Chondrocyte (in vitro differentiated cells): ENCODE measurements around the gene NEO1. TPM values are rescaled to one million over a fixed set of nuclear protein-coding genes. Genes with fewer than 3 reads are reported as not detected.

Experiments
- DNase-seq: peaks from one replicate; pipeline ENCODE4 v3.0.0; 2021; ENCODE audit warnings: mixed read lengths, low spot score
- H3K27ac Mint-ChIP-seq: one replicate; pipeline ENCODE4 v1.8.0; 2021; ENCODE audit warnings: mild to moderate bottlenecking, moderate library complexity, mixed read lengths; ENCODE audit not compliant: unreplicated experiment
- H3K27me3 Mint-ChIP-seq: 2 replicates; pipeline ENCODE4 v1.8.0; 2021; ENCODE audit warnings: low read depth, mixed read lengths
- H3K36me3 Mint-ChIP-seq: 2 replicates; pipeline ENCODE4 v1.8.0; 2021; ENCODE audit warnings: low read depth, mixed read lengths
- H3K4me1 Mint-ChIP-seq: 2 replicates; pipeline ENCODE4 v1.8.0; 2021; ENCODE audit warnings: low read depth, mild to moderate bottlenecking, mixed read lengths
- H3K4me3 Mint-ChIP-seq: one replicate; pipeline ENCODE4 v1.8.0; 2021; ENCODE audit warnings: mild to moderate bottlenecking, moderate library complexity, mixed read lengths; ENCODE audit not compliant: unreplicated experiment
- H3K9me3 Mint-ChIP-seq: 2 replicates; pipeline ENCODE4 v1.8.0; 2021; ENCODE audit warnings: low read depth, mixed read lengths
- total RNA-seq: library from RNA; stranded (reverse); gene quantifications from 3 replicates; pipeline ENCODE4 v1.2.1, GENCODE V29; 2021
- TF ChIP-seq, protein P1 (sequence below): fragments of 200-600 bp; sonication (generic); IDR thresholded peaks from 2 replicates; pipeline ENCODE4 v1.5.0; 2021; ENCODE audit warnings: antibody characterized with exemption, mild to moderate bottlenecking, moderate library complexity

Gene NEO1
- total RNA-seq, 1 donor from 2014 or later = 42.1 TPM

DNA sequence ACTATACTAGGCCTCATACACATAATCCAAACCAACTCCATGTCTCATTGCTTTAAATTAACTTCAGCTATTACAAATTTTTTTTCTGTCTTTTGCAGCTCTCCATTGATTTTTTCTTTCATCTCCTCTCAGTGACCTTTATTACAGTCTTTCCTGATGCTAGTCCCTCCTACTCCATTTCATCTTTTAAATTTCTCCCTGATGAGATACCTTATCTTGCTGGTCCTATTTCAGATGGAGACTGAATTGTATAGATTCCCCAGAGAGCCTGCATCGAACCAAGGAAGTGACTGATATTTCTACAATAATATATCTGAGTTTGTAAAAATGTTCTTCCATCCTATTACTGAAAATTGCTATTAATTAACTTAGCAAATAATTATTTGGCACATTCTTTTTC is 45.7 kb upstream of the NEO1 start:
- H3K4me3 Mint-ChIP-seq = no peak overlapping the region
- H3K36me3 Mint-ChIP-seq = no peaks in the 10 kb centered on the region
- H3K4me1 Mint-ChIP-seq = peaks cover 10% of the 10 kb centered on the region
- TF ChIP-seq, protein P1, sequence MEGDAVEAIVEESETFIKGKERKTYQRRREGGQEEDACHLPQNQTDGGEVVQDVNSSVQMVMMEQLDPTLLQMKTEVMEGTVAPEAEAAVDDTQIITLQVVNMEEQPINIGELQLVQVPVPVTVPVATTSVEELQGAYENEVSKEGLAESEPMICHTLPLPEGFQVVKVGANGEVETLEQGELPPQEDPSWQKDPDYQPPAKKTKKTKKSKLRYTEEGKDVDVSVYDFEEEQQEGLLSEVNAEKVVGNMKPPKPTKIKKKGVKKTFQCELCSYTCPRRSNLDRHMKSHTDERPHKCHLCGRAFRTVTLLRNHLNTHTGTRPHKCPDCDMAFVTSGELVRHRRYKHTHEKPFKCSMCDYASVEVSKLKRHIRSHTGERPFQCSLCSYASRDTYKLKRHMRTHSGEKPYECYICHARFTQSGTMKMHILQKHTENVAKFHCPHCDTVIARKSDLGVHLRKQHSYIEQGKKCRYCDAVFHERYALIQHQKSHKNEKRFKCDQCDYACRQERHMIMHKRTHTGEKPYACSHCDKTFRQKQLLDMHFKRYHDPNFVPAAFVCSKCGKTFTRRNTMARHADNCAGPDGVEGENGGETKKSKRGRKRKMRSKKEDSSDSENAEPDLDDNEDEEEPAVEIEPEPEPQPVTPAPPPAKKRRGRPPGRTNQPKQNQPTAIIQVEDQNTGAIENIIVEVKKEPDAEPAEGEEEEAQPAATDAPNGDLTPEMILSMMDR = no peak
- H3K27me3 Mint-ChIP-seq = peaks cover 15% of the 10 kb centered on the region
- no peak for DNase-seq
- H3K9me3 Mint-ChIP-seq = no peaks in the 10 kb centered on the region
- H3K27ac Mint-ChIP-seq = no peak overlapping the region

DNA sequence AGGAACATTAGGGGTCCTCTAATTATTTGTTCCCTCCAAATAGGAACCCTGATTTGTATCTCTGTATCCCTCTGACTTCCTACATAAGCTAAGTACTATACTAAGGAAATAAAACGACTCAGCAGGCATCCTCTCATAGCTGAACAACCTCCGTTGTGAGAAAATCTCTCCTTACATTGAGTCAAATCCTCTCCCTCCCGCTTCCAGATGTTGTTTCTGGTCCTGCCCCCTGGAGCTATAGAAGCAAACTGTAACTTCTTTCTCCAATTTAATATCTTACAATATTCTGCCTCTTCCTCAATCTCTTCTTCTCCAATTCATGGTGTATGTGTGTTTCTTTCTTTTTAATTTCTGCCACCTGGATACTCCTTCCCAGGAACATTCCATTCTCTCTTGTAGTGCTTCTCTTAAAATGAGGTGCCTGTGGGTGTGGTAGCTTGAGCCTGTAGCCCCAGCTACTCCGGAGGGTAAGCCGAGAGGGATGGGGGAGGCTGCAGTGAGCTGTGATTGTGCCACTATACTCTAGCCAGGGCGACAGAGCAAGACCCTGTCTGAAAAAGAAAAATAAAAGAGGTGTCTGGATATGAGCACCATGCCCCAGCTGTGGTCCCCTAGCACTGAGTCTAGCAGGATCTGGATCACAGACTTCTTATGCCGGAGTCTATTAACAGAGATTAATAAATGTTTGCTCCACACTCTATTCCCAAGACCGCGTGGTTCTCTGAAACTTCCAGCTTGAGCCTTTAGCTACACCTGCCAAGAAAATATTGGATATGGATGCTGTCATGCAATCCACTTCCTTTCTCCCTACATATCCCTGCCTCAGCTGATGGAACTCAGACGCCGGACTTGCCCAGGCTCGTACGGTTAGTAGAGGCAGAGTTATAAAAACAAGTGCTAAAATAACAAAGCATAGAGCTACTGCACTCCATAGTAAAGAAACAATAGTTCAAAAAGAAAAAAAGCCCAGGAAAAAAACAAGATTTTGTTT is 42.9 kb upstream of the NEO1 start:
- DNase-seq = no peak
- Mint-ChIP-seq H3K4me1 (peaks cover 6% of the 10 kb centered on the region), H3K4me3 (no peak overlapping the region), H3K36me3 (peaks cover 2% of the 10 kb centered on the region), H3K27ac (no peak overlapping the region), H3K9me3 (no peaks in the 10 kb centered on the region), H3K27me3 (peaks cover 20% of the 10 kb centered on the region)
- TF ChIP-seq, protein P1 = peak; percentile 33

DNA sequence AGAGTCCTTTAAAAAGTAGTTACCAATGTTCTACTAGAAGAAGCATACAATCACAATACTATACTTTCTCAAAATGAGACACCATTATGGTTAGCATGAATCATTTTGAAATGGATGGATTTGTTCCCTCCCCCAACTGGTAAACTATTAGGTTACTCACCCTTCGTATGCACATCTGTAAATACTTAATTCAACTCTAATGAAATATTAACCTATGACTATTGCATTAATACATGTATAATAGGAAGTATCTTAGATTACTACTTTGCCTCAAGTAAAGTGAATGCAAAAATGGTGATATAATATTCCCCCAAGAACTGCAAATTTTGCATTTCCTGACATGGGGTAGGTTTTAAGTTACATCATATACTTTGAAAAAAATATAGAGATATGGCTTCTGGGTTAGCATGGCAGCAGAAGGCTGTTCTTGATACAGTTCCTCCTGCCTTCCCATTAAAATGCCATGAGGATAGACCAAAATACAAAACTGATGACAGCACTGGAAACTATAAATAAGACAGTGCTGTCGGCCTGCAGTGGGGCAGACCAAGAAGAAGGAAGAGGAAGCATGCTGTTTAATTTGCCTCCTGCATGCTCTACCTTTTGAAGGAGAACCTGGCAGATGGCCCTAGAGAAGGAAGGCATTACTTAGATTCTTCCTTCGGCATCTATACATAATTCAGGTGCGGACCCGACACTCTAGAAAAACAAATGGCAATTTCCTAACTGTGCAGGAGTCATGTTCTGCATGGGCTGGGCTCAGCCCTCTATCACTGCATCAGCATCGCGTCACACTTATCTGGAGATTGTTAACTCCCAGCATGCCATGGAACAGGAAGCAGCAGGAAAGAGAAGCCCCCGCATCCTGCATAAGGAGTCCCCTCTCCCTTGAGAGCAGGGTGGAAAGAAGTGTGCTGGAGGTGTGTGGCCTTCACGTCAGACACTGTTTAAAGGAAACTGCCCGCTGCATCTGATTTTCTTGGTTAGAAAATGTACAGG is 41.8 kb upstream of the NEO1 start:
- Mint-ChIP-seq H3K27me3 (peaks cover 14% of the 10 kb centered on the region), H3K36me3 (peaks cover 2% of the 10 kb centered on the region), H3K27ac (no peak overlapping the region), H3K9me3 (no peaks in the 10 kb centered on the region), H3K4me1 (peaks cover 6% of the 10 kb centered on the region), H3K4me3 (no peak overlapping the region)
- TF ChIP-seq, protein P1 = no peak
- no peak for DNase-seq

DNA sequence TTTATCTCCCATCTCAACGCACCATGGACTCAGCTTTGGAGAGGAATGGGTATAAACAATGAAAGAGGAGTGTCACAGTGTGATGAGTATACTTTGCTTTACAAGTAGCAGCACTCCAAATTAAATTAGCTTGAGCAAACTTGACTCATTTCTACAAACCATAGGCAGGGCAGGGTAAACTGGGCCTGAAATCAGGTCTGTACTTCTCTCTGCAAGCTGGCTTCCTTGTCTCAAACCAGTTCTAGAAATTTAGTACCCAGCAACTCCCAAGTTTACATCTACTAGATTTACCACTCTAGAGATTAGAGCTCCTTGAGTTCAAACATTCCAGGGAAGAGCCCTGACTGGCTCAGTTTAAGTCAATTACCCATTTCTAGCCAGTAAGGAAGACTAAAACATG is 37.4 kb upstream of the NEO1 start:
- no peak for DNase-seq
- H3K36me3 Mint-ChIP-seq = peaks cover 2% of the 10 kb centered on the region

More for the DNA sequence above, 37.4 kb upstream of the NEO1 start:
- H3K9me3 Mint-ChIP-seq = no peaks in the 10 kb centered on the region
- TF ChIP-seq, protein P1 = no peak
- no peaks in the 10 kb centered on the region for H3K4me1 Mint-ChIP-seq
- H3K27me3 Mint-ChIP-seq = peaks cover 6% of the 10 kb centered on the region
- H3K27ac Mint-ChIP-seq = no peak overlapping the region
- no peak overlapping the region for H3K4me3 Mint-ChIP-seq
